Calu3 (cell line): ENCODE measurements around the gene CYTL1. TPM values are rescaled to one million over a fixed set of nuclear protein-coding genes. Genes with fewer than 3 reads are reported as not detected.

Experiments used
- BruUV-seq: library from RNA; stranded (reverse); fragments of 400-500 nt; replicated peaks from 2 replicates; lab custom pipeline; 2021; lab: Mats Ljungman, UMichigan
- CTCF ChIA-PET: fragments of 300-600 bp; sonication (Branson Sonifier 250); formaldehyde crosslinking; loops from one replicate; lab custom pipeline; 2022; ENCODE audit warnings: antibody characterized with exemption; lab: Charles Lee
- DNase-seq: peaks from one replicate; pipeline ENCODE4 v3.0.0; 2022
- H3K27ac Mint-ChIP-seq: one replicate; pipeline ENCODE4 v1.8.0; 2022; ENCODE audit warnings: mixed read lengths; ENCODE audit not compliant: unreplicated experiment
- H3K27me3 Mint-ChIP-seq: one replicate; pipeline ENCODE4 v1.8.0; 2022; ENCODE audit warnings: mixed read lengths; ENCODE audit not compliant: unreplicated experiment
- H3K36me3 Mint-ChIP-seq: one replicate; pipeline ENCODE4 v1.8.0; 2022; ENCODE audit warnings: mild to moderate bottlenecking, moderate library complexity, mixed read lengths; ENCODE audit not compliant: insufficient read depth, unreplicated experiment
- H3K4me1 Mint-ChIP-seq: one replicate; pipeline ENCODE4 v1.8.0; 2022; ENCODE audit warnings: mild to moderate bottlenecking, low read depth, mixed read lengths; ENCODE audit not compliant: unreplicated experiment
- H3K4me3 Mint-ChIP-seq: one replicate; pipeline ENCODE4 v1.8.0; 2022; ENCODE audit warnings: mild to moderate bottlenecking, low read depth, moderate library complexity, mixed read lengths; ENCODE audit not compliant: unreplicated experiment
- H3K9me3 Mint-ChIP-seq: one replicate; pipeline ENCODE4 v1.8.0; 2022; ENCODE audit warnings: low read depth, mixed read lengths; ENCODE audit not compliant: unreplicated experiment
- CTCF ChIP-seq: fragments of 200-600 bp; IDR thresholded peaks from one replicate; pipeline ENCODE4 v1.8.0; 2022; ENCODE audit warnings: antibody characterized with exemption; ENCODE audit not compliant: unreplicated experiment
- intact Hi-C: fragments of 100-400 bp; cut with micrococcal nuclease; formaldehyde crosslinking; loops from one replicate; pipeline ENCODE4 v1.10.0; 2022; ENCODE audit not compliant: unreplicated experiment
- total RNA-seq: library from RNA; stranded (reverse); gene quantifications from 2 replicates; pipeline ENCODE4 v1.2.3, GENCODE V29; 2022

CYTL1 gene
- total RNA-seq, 1 experiment from 2014 or later = not detected

- no peak for TF ChIP-seq CTCF
- intact Hi-C loops = no loop called here
- CTCF ChIA-PET = no interaction called here
- peaks cover 2% of the 10 kb centered on the region for H3K9me3 Mint-ChIP-seq
- no peak for DNase-seq
- H3K27me3 Mint-ChIP-seq = no peaks in the 10 kb centered on the region
- H3K36me3 Mint-ChIP-seq = no peaks in the 10 kb centered on the region
- H3K4me3 Mint-ChIP-seq = no peak overlapping the region
- no peaks in the 10 kb centered on the region for H3K4me1 Mint-ChIP-seq
- BruUV-seq = no TSS peak
- H3K27ac Mint-ChIP-seq = no peak overlapping the region
Observed at GRCh38 chr4:4994312-4995097, 24.8 kb downstream of the CYTL1 start.

- BruUV-seq = no TSS peak
- CTCF ChIA-PET = no interaction called here
Observed at GRCh38 chr4:4992833-4993232, 26.4 kb downstream of the CYTL1 start.

GRCh38 chr4:4991541-4992099, 27.6 kb downstream of the CYTL1 start:
- no peaks in the 10 kb centered on the region for H3K27me3 Mint-ChIP-seq
- no peak overlapping the region for H3K27ac Mint-ChIP-seq
- no peak for TF ChIP-seq CTCF
- BruUV-seq = no TSS peak
- H3K36me3 Mint-ChIP-seq = no peaks in the 10 kb centered on the region
- CTCF ChIA-PET = interaction anchor here (0.6 kb wide), 1 partner anchor 59 kb away, joined by 3 read pairs; no protein-coding TSS in a partner anchor
- DNase-seq = no peak
- intact Hi-C loops = no loop called here
- H3K4me1 Mint-ChIP-seq = no peaks in the 10 kb centered on the region
- H3K4me3 Mint-ChIP-seq = no peak overlapping the region
- H3K9me3 Mint-ChIP-seq = peaks cover 3% of the 10 kb centered on the region

More at GRCh38 chr4:4992833-4993232, 26.4 kb downstream of the CYTL1 start:
- Mint-ChIP-seq H3K4me1 (no peaks in the 10 kb centered on the region), H3K9me3 (peaks cover 3% of the 10 kb centered on the region), H3K27ac (no peak overlapping the region), H3K27me3 (no peaks in the 10 kb centered on the region), H3K36me3 (no peaks in the 10 kb centered on the region), H3K4me3 (no peak overlapping the region)
- no peak for TF ChIP-seq CTCF
- DNase-seq = no peak
- intact Hi-C loops = no loop called here

GRCh38 chr4:4990857-4991540, 28.3 kb downstream of the CYTL1 start:
- Mint-ChIP-seq H3K4me3 (no peak overlapping the region), H3K9me3 (peaks cover 3% of the 10 kb centered on the region), H3K36me3 (no peaks in the 10 kb centered on the region), H3K27ac (no peak overlapping the region), H3K4me1 (no peaks in the 10 kb centered on the region), H3K27me3 (no peaks in the 10 kb centered on the region)
- peak; percentile 3 for DNase-seq
- no TSS peak for BruUV-seq
- CTCF ChIA-PET = no interaction called here
- TF ChIP-seq CTCF = no peak
- intact Hi-C loops = no loop called here
